MCF 10A (cell line): ENCODE measurements around the gene OR10A4. TPM values are rescaled to one million over a fixed set of nuclear protein-coding genes. Genes with fewer than 3 reads are reported as not detected.

Experiments used
- BruUV-seq: library from RNA; stranded (reverse); fragments of 400-500 nt; replicated peaks from 2 replicates; lab custom pipeline; 2021; lab: Mats Ljungman, UMichigan
- CTCF ChIA-PET: fragments of 300-600 bp; sonication (Branson Sonifier 250); formaldehyde crosslinking; extraction: SDS; loops from one replicate; lab custom pipeline; 2021; ENCODE audit warnings: antibody characterized with exemption, inconsistent platforms; lab: Yijun Ruan, JAX
- POLR2A ChIA-PET: fragments of 300-600, 350-650 bp; sonication (Branson Sonifier 250); formaldehyde crosslinking; extraction: SDS; loops from one replicate; lab custom pipeline; 2020; ENCODE audit warnings: antibody characterized with exemption, inconsistent platforms; lab: Yijun Ruan, JAX
- DNase-seq: peaks from one replicate; pipeline ENCODE4 v3.0.0-alpha.2; 2018; ENCODE audit not compliant: unreplicated experiment
- H3K27ac Mint-ChIP-seq: one replicate; pipeline ENCODE4 v1.8.0; 2022; ENCODE audit warnings: mild to moderate bottlenecking, low read depth, mixed read lengths; ENCODE audit not compliant: unreplicated experiment
- H3K27me3 Mint-ChIP-seq: one replicate; pipeline ENCODE4 v1.8.0; 2022; ENCODE audit warnings: mixed read lengths; ENCODE audit not compliant: insufficient read depth, unreplicated experiment
- H3K36me3 Mint-ChIP-seq: one replicate; pipeline ENCODE4 v1.8.0; 2022; ENCODE audit warnings: mild to moderate bottlenecking, moderate library complexity, mixed read lengths; ENCODE audit not compliant: insufficient read depth, unreplicated experiment
- H3K4me1 Mint-ChIP-seq: one replicate; pipeline ENCODE4 v1.8.0; 2022; ENCODE audit warnings: mixed read lengths; ENCODE audit not compliant: insufficient read depth, unreplicated experiment
- H3K4me3 Mint-ChIP-seq: one replicate; pipeline ENCODE4 v1.8.0; 2022; ENCODE audit warnings: mild to moderate bottlenecking, moderate library complexity, mixed read lengths; ENCODE audit not compliant: unreplicated experiment
- H3K9me3 Mint-ChIP-seq: one replicate; pipeline ENCODE4 v1.8.0; 2022; ENCODE audit warnings: mixed read lengths; ENCODE audit not compliant: unreplicated experiment
- CTCF ChIP-seq: fragments of 200-600 bp; IDR thresholded peaks from one replicate; pipeline ENCODE4 v1.8.0; 2022; ENCODE audit warnings: antibody characterized with exemption, mild to moderate bottlenecking; ENCODE audit not compliant: unreplicated experiment
- intact Hi-C: fragments of 100-400 bp; cut with micrococcal nuclease; formaldehyde crosslinking; loops from 2 replicates; pipeline ENCODE4 v1.14.1; 2022
- total RNA-seq: library from RNA; stranded (reverse); gene quantifications from 2 replicates; pipeline ENCODE4 v1.2.3, GENCODE V29; 2022

Gene OR10A4
- total RNA-seq, 1 experiment from 2014 or later = not detected

GRCh38 chr11:6889835-6890234 lies 13.4 kb downstream of the OR10A4 start:
- no peak for DNase-seq
- CTCF ChIA-PET = interaction anchor here (0.7 to 1.5 kb wide), 4 partner anchors 9 to 388 kb away, joined by 3 to 4 read pairs (median 4); partner anchors contain the start of gene OR10A2
- Mint-ChIP-seq H3K4me3 (no peak overlapping the region), H3K36me3 (peaks cover 7% of the 10 kb centered on the region), H3K27ac (no peak overlapping the region), H3K9me3 (no peaks in the 10 kb centered on the region), H3K27me3 (peaks cover 14% of the 10 kb centered on the region), H3K4me1 (no peaks in the 10 kb centered on the region)
- intact Hi-C loops = no loop called here
- POLR2A ChIA-PET = no interaction called here
- BruUV-seq = no TSS peak
- no peak for TF ChIP-seq CTCF

GRCh38 chr11:6892400-6892799 lies 16.0 kb downstream of the OR10A4 start, which contains the start of gene OR2D2:
OR2D2 (minus strand) TSS chr11:6892500; CDS start chr11:6892500, 0 bp downstream.
- POLR2A ChIA-PET = no interaction called here
- Mint-ChIP-seq H3K9me3 (no peaks in the 10 kb centered on the region), H3K27ac (no peak within 1 kb of the TSS), H3K4me3 (no peak within 1 kb of the TSS), H3K4me1 (no peaks in the 10 kb centered on the region), H3K36me3 (no peaks in the 10 kb centered on the region), H3K27me3 (no peaks in the 10 kb centered on the region)
- intact Hi-C loops = no loop called here
- CTCF ChIA-PET = no interaction called here
- BruUV-seq = no TSS peak
- DNase-seq = no peak
- no peak for TF ChIP-seq CTCF

GRCh38 chr11:6894097-6894496 lies 17.7 kb downstream of the OR10A4 start:
- ChIA-PET CTCF (no interaction called here), POLR2A (no interaction called here)
- BruUV-seq = no TSS peak
- Mint-ChIP-seq H3K4me1 (no peaks in the 10 kb centered on the region), H3K27me3 (no peaks in the 10 kb centered on the region), H3K27ac (no peak overlapping the region), H3K9me3 (no peaks in the 10 kb centered on the region), H3K36me3 (no peaks in the 10 kb centered on the region), H3K4me3 (no peak overlapping the region)
- DNase-seq = no peak
- intact Hi-C loops = no loop called here
- no peak for TF ChIP-seq CTCF

- CTCF ChIA-PET = no interaction called here
- Mint-ChIP-seq H3K9me3 (no peaks in the 10 kb centered on the region), H3K4me1 (no peaks in the 10 kb centered on the region), H3K36me3 (no peaks in the 10 kb centered on the region), H3K4me3 (no peak overlapping the region), H3K27me3 (no peaks in the 10 kb centered on the region), H3K27ac (no peak overlapping the region)
- POLR2A ChIA-PET = no interaction called here
- DNase-seq = no peak
- intact Hi-C loops = no loop called here
- no TSS peak for BruUV-seq
- TF ChIP-seq CTCF = no peak
Measured at GRCh38 chr11:6895010-6895409, 18.6 kb downstream of the OR10A4 start.
